Measurements from ENCODE around the gene RAPH1.
"Not testable (repeated sequence)": the region's sequence is repeated elsewhere in the genome, so short reads cannot be mapped to it uniquely, and the experiment has no call there.

RAPH1 gene

DNA sequence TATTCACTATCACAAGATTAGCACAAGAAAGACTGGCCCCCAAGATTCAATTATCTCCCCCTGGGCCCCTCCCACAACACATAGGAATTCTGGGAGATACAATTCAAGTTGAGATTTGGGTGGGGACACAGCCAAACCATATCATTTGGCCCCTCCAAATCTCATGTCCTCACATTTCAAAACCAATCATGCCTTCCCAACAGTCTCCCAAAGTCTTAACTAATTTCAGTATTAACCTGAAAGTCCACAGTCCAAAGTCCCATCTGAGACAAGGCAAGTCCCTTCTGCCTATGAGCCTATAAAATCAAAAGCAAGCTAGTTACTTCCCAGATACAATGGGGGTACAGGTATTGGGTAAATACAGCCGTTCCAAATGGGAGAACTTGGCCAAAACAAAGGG, 31.6 kb downstream of the RAPH1 start:
- in situ Hi-C loops (cut with HindIII; ENCODE audit: low pct_ligation_motif_present, low pct_unique_long_range_greater_than_20kb, low sequenced_read_pairs); DNase-seq: not testable (repeated sequence)

GRCh38 chr2:203501873-203502272, 33.2 kb downstream of the RAPH1 start:
- in situ Hi-C loops (cut with HindIII; ENCODE audit: low pct_ligation_motif_present, low pct_unique_long_range_greater_than_20kb, low sequenced_read_pairs), result no loop called here
- DNase-seq, result no peak

DNA sequence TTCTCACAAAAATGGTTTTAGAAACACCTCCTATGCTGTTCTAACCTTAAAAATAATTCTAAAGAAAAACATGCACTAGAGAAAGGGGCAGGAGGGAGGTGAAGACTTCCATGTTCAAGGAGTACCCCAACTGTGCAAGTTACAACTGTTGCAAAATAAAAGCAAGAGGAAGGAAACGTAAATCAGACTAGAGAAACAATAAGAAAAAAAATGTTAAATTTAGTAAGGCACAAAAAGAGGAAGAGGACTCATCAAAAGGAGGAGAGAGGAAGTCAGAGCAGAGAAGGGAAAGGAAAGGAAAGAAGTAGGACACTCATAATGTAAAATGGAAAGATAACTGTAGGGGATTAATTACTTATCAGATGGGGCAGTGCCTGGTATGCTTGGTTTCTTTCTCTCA, 34.1 kb downstream of the RAPH1 start:
- in situ Hi-C loops (cut with HindIII; ENCODE audit: low pct_ligation_motif_present, low pct_unique_long_range_greater_than_20kb, low sequenced_read_pairs), result no loop called here
- no peak for DNase-seq

GRCh38 chr2:203500297-203500696, 34.8 kb downstream of the RAPH1 start:
- DNase-seq, result no peak
- in situ Hi-C loops (cut with HindIII; ENCODE audit: low pct_ligation_motif_present, low pct_unique_long_range_greater_than_20kb, low sequenced_read_pairs), result no loop called here

- in situ Hi-C loops (cut with HindIII; ENCODE audit: low pct_ligation_motif_present, low pct_unique_long_range_greater_than_20kb, low sequenced_read_pairs), result no loop called here
- peak; percentile 88 for DNase-seq
Observed at GRCh38 chr2:203498161-203498560, 36.9 kb downstream of the RAPH1 start.

DNA sequence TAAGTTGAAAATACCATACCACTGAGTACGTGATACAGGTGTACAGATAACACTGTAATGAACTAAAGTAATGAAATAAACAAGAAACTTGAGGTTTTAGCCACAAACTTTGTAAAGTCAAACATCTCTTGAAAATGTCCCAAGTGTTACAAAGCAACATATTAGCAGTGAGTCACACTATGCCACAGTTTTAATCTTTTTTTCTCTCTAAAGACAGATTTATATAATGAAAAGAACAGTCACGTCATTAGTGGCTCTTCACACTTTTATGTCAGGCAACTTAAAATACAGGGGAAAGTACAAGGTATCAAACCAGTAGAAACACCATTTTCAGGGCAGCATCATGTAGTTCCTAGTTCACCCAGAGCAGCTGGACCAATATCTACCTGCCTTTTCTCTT, 42.1 kb downstream of the RAPH1 start:
- DNase-seq, result no peak
- in situ Hi-C loops (cut with HindIII; ENCODE audit: low pct_ligation_motif_present, low pct_unique_long_range_greater_than_20kb, low sequenced_read_pairs), result no loop called here

DNA sequence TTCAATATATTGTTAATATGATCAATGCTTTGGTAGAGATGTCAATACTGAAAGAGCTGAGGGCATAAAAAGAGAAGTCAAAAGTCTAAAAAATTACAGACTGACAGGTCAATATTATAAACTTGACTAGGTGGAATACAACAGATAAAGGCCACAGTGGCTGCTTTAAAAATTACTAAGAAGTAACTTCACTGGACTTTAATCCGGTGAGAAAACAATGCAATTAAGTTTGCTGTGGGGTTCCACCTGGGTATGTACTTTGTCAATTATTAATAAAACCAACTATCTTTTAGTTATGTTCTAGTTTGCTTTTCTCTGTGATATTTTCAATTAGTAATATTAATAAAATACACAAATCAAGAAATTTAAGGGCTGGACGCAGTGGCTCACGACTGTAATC, 44.7 kb downstream of the RAPH1 start:
- in situ Hi-C loops (cut with HindIII; ENCODE audit: low pct_ligation_motif_present, low pct_unique_long_range_greater_than_20kb, low sequenced_read_pairs), result no loop called here
- DNase-seq, result no peak

DNA sequence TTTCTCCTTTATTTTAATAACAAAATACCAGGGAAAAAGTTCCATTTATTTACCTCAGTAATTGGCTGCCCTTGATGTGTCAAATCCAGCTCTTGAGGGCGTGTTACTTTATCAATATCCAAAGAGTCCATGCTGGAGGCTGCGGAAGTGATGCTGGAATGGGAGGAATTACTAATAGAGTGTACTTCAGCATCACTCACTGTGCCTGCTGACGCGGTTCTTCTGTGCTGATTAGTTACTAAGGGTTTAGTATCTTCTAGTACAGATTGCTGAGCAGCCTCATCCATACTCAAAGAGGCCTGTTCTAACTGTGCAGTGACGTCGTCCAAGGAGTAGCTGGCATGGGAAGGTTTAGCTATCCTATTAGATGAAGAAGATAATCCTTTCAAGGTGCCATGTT, 45.6 kb downstream of the RAPH1 start:
- in situ Hi-C loops (cut with HindIII; ENCODE audit: low pct_ligation_motif_present, low pct_unique_long_range_greater_than_20kb, low sequenced_read_pairs), result no loop called here
- DNase-seq, result no peak

DNA sequence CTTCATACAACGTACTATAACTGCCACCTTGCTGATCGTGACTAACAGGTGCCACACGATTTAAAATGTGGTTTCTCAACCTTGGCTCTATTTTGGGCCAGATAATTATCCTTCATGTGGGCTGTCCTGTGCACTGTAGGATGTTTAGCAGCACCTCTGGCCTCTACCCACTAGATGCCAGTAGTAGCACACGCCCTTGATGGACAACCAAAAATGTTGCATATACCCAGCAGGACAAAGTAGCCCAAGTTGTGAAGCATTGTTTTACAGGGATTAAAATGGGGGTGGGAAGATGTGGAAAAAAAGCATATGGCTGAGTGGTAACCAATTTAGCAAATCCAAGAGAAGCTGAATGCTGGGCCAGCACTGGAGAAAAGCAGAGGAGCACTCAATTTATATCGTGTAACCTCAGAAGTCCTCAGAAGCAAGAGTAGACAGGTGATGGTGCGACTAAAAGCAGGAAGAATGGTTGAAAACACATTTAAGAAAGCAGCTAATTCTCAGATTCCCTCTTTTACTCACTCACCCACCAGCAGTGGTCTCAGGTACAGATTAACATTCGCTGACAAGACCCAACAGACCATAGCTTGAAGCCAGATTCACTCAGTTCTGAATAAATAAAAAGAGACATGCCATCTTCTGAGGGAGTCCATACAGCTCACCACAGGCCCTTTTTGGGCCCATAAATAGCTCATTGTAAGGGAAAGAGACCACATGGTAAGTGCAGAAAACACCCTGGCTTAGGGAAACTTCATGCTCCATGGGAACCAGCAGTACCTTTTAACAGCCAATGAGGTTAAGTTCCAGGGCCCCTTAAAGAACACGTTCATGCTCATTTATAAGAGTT, 50.6 kb downstream of the RAPH1 start:
- DNase-seq, result peak; percentile 51
- in situ Hi-C loops (cut with HindIII; ENCODE audit: low pct_ligation_motif_present, low pct_unique_long_range_greater_than_20kb, low sequenced_read_pairs), result no loop called here

DNA sequence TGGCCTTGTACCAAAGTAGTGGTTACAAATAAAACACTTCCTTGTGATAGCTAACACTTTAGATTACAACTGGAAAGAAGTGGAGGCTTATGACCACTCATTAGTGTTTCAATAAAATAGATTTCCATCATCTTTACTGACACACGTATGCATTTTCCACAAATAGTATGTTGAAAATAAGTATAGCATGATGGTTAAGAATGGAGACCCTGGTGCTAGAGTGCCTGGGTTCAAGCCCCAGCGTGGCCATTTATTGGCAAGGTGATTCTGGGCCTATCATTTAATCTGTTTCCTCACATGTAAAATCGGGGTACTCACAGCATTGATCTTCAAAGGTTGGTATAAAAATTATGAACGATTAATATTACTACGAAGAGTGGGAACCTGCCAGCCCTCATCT, 54.5 kb downstream of the RAPH1 start:
- no peak for DNase-seq
- in situ Hi-C loops (cut with HindIII; ENCODE audit: low pct_ligation_motif_present, low pct_unique_long_range_greater_than_20kb, low sequenced_read_pairs), result no loop called here

- DNase-seq, result no peak
- in situ Hi-C loops (cut with HindIII; ENCODE audit: low pct_ligation_motif_present, low pct_unique_long_range_greater_than_20kb, low sequenced_read_pairs), result no loop called here
Observed at GRCh38 chr2:203476881-203477280, 58.2 kb downstream of the RAPH1 start.

DNA sequence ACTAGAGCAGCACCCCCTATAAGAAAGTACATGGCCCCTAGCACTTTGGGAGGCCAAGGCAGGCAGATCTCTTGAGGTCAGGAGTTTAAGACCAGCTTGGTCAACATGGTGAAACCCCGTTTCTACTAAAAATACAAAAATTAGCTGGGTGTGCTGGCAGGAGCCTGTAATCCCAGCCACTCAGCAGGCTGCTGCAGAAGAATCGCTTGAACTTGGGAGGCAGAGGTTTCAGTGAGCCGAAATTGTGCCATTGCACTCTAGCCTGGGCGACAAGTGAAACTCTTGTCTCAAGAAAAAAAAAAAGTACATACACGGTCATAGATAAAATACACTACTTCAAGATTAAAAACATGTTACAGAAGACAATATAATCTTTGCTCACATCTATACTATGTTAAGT, 63.8 kb downstream of the RAPH1 start:
- in situ Hi-C loops (cut with HindIII; ENCODE audit: low pct_ligation_motif_present, low pct_unique_long_range_greater_than_20kb, low sequenced_read_pairs), result no loop called here
- DNase-seq, result no peak

DNA sequence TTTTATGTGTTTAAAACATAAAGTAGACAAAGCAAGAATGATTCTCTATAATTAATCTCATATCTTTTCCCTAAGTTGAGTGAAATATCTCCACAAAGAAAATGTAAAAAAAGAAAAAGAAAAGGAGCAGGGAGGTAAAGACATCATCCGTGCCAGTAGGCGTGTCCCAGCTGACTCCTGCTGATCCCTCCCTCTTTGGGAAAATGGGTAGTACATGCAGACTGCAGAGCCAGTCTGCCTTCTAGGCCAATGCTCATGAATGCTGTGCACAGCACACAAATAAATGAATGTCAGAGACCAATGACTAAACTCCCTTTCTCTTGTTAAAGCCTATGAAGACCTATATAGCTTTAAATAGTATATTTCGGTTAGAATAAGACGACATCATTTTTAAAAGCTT, 64.7 kb downstream of the RAPH1 start:
- in situ Hi-C loops (cut with HindIII; ENCODE audit: low pct_ligation_motif_present, low pct_unique_long_range_greater_than_20kb, low sequenced_read_pairs), result no loop called here
- DNase-seq, result no peak

DNA sequence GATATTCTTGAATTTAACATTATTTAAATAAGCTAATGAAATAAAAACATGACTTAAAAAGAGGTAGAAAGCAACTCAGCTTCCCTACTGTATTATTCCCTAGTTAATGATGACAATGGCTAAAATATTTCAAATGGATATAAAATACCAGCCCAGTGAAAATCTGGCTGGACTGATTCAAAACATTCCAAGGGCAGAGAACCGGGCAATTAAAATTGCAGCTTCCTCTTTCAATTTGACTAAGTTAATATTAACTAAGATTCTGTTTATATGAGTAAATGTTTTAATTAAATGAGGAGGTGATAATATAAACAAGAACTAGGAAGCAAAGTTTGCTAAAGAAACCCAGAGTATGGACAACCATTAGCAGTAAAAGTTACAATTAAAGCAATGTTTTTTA, 65.6 kb downstream of the RAPH1 start:
- in situ Hi-C loops (cut with HindIII; ENCODE audit: low pct_ligation_motif_present, low pct_unique_long_range_greater_than_20kb, low sequenced_read_pairs), result no loop called here
- DNase-seq, result no peak

DNA sequence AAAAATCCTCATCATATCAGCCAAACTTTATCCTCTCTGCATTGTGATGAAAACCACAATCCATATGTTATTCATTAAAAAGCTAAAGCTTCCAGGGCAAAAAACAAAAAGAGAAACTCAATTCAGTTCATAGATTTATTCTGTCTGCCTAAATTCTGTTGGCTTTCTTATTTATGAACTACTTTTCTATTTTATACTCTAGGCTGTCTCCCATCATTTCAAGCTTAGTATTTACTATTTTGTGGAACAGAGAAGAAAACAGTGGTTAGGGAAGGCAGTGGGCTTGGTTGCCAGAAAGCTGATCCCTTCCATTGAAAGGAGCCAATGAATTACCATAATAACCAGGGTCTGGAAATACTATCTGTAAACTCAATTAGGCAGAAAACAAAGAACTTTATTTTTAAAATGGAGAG, 71.8 kb downstream of the RAPH1 start:
- in situ Hi-C loops (cut with HindIII; ENCODE audit: low pct_ligation_motif_present, low pct_unique_long_range_greater_than_20kb, low sequenced_read_pairs), result no loop called here
- no peak for DNase-seq

DNA sequence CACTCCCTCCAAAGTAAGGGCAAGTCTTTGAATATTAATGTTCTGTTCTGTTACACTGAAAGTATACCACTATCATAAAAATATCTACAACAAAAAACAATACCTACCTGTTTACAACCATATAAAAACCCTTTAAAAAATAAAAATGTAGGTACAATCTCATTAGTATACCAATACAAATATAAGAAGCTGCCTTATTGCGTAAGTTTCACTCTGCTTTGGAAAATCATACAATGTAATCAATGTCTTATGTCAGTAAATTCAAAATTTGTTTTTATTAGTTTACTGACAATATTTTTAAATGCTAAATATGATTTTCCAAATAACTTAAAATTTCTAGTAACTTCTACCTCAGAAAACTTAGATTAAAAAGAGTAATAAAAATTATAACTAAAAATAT, 72.8 kb downstream of the RAPH1 start:
- no peak for DNase-seq
- in situ Hi-C loops (cut with HindIII; ENCODE audit: low pct_ligation_motif_present, low pct_unique_long_range_greater_than_20kb, low sequenced_read_pairs), result no loop called here

DNA sequence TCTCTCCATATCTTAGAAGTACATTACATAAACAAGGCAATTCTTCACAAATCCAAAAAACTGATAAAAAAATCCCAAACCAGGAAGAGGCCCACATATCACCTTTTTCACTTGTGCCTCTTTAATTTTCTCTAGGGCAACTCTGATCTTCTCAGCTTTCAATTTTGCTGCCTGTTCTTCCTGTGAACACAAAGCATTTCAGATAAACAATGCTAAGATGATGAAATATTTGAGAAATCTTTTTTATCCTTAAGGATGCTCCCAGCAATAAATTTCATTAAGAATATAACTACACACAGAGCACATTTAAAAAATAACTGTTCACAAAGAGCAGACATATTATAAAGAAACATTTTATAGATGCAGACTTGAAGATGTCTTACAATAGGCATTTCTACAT, 73.4 kb downstream of the RAPH1 start:
- in situ Hi-C loops (cut with HindIII; ENCODE audit: low pct_ligation_motif_present, low pct_unique_long_range_greater_than_20kb, low sequenced_read_pairs), result no loop called here
- no peak for DNase-seq

- in situ Hi-C loops (cut with HindIII; ENCODE audit: low pct_ligation_motif_present, low pct_unique_long_range_greater_than_20kb, low sequenced_read_pairs), result no loop called here
- DNase-seq, result no peak
Observed at GRCh38 chr2:203455209-203455608, 79.9 kb downstream of the RAPH1 start.

DNA sequence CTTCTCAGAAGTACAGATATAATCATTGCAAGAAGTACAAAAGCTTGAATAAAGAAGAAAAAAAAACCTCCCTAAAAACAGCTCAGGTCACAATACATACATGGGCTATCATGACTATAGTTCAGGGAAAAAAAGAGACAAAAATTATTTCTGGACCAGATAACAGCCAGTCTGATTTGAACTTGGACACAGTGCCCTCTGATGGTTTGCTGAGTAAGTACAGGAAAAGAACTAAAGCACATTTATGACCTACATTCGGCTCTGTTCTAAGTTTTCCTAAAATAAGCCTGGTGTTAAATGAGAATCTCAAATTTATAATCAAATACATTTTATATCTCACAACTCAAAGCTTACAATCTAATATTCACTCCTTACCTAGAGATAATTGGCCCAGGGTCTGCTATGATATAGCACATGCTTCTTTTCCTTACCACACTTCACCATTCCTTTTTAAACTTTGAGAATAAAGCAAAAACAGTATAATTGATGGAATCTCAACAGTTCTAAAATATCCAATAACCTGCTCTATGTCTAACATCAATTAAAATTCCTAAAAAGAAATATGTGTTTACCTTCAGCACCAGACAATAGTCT, 81.1 kb downstream of the RAPH1 start:
- DNase-seq, result peak; percentile 70
- in situ Hi-C loops (cut with HindIII; ENCODE audit: low pct_ligation_motif_present, low pct_unique_long_range_greater_than_20kb, low sequenced_read_pairs), result no loop called here

DNA sequence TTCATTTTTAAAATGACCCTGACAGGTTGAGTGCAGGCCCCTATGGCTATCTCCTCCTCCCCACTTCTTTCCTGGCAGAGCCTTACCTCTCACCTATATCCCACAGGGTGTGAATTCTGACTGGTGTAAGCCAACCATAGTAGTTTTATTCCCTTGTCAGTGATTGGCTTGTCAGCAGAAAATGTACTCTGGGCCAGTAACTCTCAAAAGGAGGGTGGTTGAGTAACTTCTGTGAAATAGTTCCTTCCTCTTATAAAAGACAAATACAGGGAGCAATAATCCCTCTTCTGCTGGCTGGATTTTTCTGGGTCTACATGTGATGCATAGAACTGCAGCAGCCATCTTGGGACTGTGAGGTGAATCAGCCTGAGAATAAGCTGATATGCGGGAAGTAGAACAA, 83.4 kb downstream of the RAPH1 start:
- peak; percentile 10 for DNase-seq
- in situ Hi-C loops (cut with HindIII; ENCODE audit: low pct_ligation_motif_present, low pct_unique_long_range_greater_than_20kb, low sequenced_read_pairs), result no loop called here
